Activated naive CD8-positive, alpha-beta T cell treated with anti-CD3 and anti-CD28 coated beads, Interleukin-2, amount 10 ng/mL, durations not matched to agents 7 days and 5 days (primary cell): ENCODE data around the gene ATP6V0E1. TPM values are rescaled to one million over a fixed set of nuclear protein-coding genes. Genes with fewer than 3 reads are reported as not detected.

Experiments used
- ATAC-seq: fragments of 150-1000 bp; cut with Tn5 transposase; one replicate; pipeline ENCODE4 v1.10.0; 2021; ENCODE audit warnings: low read depth, moderate library complexity
- POLR2A ChIA-PET: fragments of 350-600 bp; sonication (Branson Sonifier 250); formaldehyde crosslinking; loops from one replicate; lab custom pipeline; 2021; ENCODE audit warnings: antibody characterized with exemption; lab: Charles Lee
- DNase-seq: peaks from one replicate; pipeline ENCODE4 v3.0.0; 2021
- H3K27ac Mint-ChIP-seq: one replicate; pipeline ENCODE4 v1.8.0; 2022; ENCODE audit warnings: mild to moderate bottlenecking, mixed read lengths
- H3K27me3 Mint-ChIP-seq: one replicate; pipeline ENCODE4 v1.8.0; 2022; ENCODE audit warnings: mild to moderate bottlenecking, moderate library complexity, mixed read lengths
- H3K36me3 Mint-ChIP-seq: one replicate; pipeline ENCODE4 v1.8.0; 2021; ENCODE audit warnings: mild to moderate bottlenecking, mixed read lengths
- H3K4me1 Mint-ChIP-seq: one replicate; pipeline ENCODE4 v1.8.0; 2021; ENCODE audit warnings: mixed read lengths
- H3K4me3 Mint-ChIP-seq: one replicate; pipeline ENCODE4 v1.8.0; 2022; ENCODE audit warnings: mild to moderate bottlenecking, moderate library complexity, mixed read lengths
- H3K9me3 Mint-ChIP-seq: one replicate; pipeline ENCODE4 v1.8.0; 2021; ENCODE audit warnings: mixed read lengths
- total RNA-seq, 2 experiments: library from RNA; stranded (reverse); gene quantifications; one replicate each; pipeline ENCODE4 v1.2.3, GENCODE V29; 2021

Gene ATP6V0E1
- total RNA-seq, 2 experiments from 2014 or later = 131 to 142 TPM

DNA sequence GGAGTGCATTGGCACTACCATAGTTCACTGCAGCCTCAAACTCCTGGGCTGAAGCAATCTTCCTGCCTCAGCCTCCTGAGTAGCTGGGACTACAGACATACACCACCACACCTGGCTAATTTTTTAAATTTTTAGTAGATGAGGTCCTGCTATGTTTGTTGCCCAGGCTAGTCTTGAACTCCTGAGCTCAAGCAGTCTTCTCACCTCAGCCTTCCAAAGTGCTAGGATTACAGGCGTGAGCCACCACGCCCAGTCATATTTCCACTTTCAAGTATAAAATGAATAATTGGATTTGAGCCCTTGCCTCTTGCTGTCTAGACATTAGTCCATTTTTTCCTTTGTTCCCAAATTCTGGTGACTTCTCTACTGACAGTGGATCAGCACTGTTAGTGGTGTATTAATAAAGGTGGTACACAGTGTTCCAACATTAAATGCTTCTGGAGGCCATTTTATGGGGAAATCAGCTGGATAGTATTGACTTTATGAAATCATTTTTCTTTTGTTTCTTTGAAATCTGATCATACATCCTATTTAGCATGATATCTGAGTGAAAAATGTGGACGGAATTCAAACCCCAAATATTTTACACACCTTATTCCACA lies 15.9 kb downstream of the ATP6V0E1 start:
- Mint-ChIP-seq H3K4me3 (no peak overlapping the region), H3K4me1 (peaks cover 45% of the 10 kb centered on the region), H3K27ac (no peak overlapping the region), H3K36me3 (peaks cover 31% of the 10 kb centered on the region), H3K9me3 (no peaks in the 10 kb centered on the region), H3K27me3 (no peaks in the 10 kb centered on the region)
- POLR2A ChIA-PET = no interaction called here
- no peak for ATAC-seq
- no peak for DNase-seq

DNA sequence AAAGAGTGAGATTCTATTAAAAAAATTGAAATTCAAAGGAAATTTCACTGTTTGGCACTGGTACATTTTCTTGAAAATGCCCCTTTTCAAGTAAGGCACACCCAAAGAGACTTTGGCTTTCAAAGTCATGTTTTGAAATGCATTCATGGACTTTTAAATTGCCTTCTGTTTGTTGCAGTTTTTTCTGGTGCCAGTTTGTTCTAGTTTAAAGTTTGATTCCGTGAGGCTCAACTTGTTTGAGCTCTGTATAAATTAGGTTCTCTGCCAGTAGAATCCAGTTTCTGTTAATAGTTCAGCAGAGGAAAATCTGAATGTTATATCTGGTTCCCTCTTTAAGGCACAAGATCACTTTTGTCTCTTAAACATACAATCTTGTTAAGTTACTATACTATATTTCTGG lies 16.4 kb downstream of the ATP6V0E1 start:
- Mint-ChIP-seq H3K27ac (no peak overlapping the region), H3K36me3 (peaks cover 34% of the 10 kb centered on the region), H3K4me1 (peaks cover 46% of the 10 kb centered on the region), H3K9me3 (no peaks in the 10 kb centered on the region), H3K4me3 (no peak overlapping the region), H3K27me3 (no peaks in the 10 kb centered on the region)
- POLR2A ChIA-PET = no interaction called here
- DNase-seq (no peak), ATAC-seq (no peak)

DNA sequence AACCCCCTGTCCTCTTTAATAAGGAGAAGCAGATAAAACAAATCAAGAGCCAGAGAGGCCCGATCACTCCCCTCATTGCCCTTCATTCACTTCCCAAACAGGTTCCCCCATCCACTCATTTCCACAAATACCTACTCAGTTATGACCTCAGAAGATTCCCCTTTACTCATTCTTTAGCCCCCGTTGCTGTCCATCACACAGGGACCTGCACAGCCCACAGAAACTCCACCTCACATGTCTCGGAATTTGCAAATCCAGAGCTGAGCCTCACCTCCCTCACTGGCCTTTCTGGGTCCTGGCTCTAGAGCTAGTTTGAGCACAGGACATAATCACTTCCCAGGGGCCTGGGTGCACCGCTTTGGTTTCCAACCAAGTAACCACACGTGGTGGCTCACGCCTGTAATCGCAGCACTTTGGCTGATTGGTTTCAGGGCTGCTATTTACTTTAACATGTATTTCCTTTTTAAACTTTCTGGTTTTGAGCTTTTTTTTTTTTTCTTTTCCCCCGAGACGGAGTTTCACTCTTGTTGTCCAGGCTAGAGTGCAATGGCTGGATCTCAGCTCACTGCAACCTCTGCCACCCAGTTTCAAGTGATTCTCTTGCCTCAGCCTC lies 17.8 kb downstream of the ATP6V0E1 start:
- Mint-ChIP-seq H3K36me3 (peaks cover 28% of the 10 kb centered on the region), H3K4me3 (peak overlapping the region; percentile 53), H3K27me3 (no peaks in the 10 kb centered on the region), H3K4me1 (peaks cover 46% of the 10 kb centered on the region), H3K27ac (peak overlapping the region; percentile 49), H3K9me3 (no peaks in the 10 kb centered on the region)
- POLR2A ChIA-PET = interaction anchor here (1.0 to 1.1 kb wide), 2 partner anchors 17 to 56 kb away, joined by 3 read pairs; no protein-coding TSS in a partner anchor
- peak; percentile 78 for ATAC-seq
- peak; percentile 40 for DNase-seq

DNA sequence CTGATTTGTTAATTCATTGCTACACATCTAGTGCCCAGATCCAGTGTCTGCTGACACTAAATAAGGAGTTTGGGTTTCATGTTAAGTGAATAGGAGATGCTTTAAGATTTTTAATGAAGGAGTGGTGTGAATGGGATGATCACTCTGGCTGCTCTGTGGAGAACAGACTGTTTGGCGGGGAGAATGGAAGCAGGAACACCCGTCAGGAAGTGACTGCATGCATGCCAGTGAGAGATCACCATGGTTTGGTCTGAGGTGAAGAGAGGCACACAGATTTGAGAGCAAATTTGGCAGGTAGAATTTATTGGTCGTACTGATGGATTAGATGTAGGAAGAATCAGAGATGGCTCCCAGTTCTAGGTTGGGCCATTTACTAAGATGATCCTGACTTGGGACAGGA lies 19.8 kb downstream of the ATP6V0E1 start:
- POLR2A ChIA-PET = no interaction called here
- H3K4me3 Mint-ChIP-seq = no peak overlapping the region
- no peak for ATAC-seq
- peaks cover 50% of the 10 kb centered on the region for H3K4me1 Mint-ChIP-seq
- no peak for DNase-seq
- H3K27ac Mint-ChIP-seq = no peak overlapping the region
- H3K9me3 Mint-ChIP-seq = no peaks in the 10 kb centered on the region
- no peaks in the 10 kb centered on the region for H3K27me3 Mint-ChIP-seq
- peaks cover 24% of the 10 kb centered on the region for H3K36me3 Mint-ChIP-seq

DNA sequence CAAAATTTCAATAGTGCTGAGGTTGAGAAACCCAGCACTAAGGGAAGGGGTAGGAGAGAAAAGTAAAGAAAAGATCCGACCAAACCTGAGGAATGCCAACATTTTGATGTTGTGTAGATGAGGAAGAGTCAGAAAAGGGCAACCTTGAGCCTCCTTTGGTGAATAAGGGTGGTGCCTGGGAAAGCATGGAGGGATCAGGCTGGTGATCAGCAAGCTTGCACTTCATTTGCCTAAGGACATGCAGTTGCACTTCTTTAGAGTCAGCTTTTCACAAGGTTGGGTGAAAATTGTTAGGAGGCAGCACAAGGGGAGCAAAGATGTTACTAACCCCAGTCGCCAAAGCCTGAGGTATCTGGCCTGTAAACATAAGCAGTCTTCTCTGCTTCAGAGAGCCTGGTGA lies 20.4 kb downstream of the ATP6V0E1 start:
- POLR2A ChIA-PET = no interaction called here
- no peak overlapping the region for H3K27ac Mint-ChIP-seq

DNA sequence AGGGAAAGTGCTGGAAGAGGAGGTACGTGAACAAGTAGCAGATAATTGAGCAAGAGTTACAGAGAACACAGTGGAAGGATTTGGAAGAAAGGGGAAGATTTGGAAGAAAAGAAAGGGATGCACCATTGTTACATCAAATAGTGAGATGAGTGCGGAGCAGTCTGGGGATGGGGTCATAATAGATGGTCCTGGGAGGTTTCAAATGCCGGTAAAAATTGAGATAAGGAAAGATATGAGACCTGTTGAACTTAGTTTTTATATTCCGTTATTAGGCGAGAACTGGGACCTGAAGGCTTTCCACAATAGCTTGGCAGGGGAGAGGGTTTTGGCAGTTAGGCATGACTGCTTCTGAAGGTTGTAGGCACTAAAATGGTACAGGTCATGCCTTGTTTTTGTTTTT lies 20.9 kb downstream of the ATP6V0E1 start:
- Mint-ChIP-seq H3K4me1 (peaks cover 50% of the 10 kb centered on the region), H3K36me3 (peaks cover 24% of the 10 kb centered on the region), H3K27me3 (no peaks in the 10 kb centered on the region), H3K4me3 (no peak overlapping the region), H3K9me3 (no peaks in the 10 kb centered on the region), H3K27ac (no peak overlapping the region)
- POLR2A ChIA-PET = no interaction called here
- ATAC-seq = no peak
- no peak for DNase-seq

More for the DNA sequence above, 20.4 kb downstream of the ATP6V0E1 start:
- Mint-ChIP-seq H3K4me3 (no peak overlapping the region), H3K9me3 (no peaks in the 10 kb centered on the region), H3K36me3 (peaks cover 24% of the 10 kb centered on the region), H3K4me1 (peaks cover 50% of the 10 kb centered on the region), H3K27me3 (no peaks in the 10 kb centered on the region)
- DNase-seq (no peak), ATAC-seq (no peak)

DNA sequence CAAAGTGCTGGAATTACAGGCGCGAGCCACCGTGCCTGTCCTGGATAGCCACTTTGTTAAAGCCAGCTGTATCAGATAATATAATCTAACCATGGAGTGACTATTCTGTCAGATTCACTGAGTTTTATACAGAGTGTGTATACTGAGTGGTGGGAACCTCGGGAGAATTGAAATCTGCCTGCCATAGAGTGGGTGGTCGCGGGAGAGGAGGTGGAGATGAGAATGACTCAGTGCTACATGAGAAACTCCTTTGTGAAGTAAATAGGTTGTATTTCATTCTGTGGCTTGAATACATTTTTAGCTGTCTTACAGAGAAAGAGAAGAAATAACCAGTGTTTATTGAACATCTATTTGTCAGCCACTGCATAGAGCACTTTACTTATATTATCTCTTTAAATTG lies 26.4 kb downstream of the ATP6V0E1 start:
- no peaks in the 10 kb centered on the region for H3K9me3 Mint-ChIP-seq
- H3K36me3 Mint-ChIP-seq = peaks cover 8% of the 10 kb centered on the region
- POLR2A ChIA-PET = interaction anchor here (1.0 kb wide), 2 partner anchors 19 to 26 kb away, joined by 3 to 6 read pairs; partner anchors contain the start of gene ATP6V0E1
- H3K27me3 Mint-ChIP-seq = no peaks in the 10 kb centered on the region
- no peak overlapping the region for H3K27ac Mint-ChIP-seq
- H3K4me3 Mint-ChIP-seq = no peak overlapping the region
- DNase-seq (no peak), ATAC-seq (no peak)
- peaks cover 12% of the 10 kb centered on the region for H3K4me1 Mint-ChIP-seq

DNA sequence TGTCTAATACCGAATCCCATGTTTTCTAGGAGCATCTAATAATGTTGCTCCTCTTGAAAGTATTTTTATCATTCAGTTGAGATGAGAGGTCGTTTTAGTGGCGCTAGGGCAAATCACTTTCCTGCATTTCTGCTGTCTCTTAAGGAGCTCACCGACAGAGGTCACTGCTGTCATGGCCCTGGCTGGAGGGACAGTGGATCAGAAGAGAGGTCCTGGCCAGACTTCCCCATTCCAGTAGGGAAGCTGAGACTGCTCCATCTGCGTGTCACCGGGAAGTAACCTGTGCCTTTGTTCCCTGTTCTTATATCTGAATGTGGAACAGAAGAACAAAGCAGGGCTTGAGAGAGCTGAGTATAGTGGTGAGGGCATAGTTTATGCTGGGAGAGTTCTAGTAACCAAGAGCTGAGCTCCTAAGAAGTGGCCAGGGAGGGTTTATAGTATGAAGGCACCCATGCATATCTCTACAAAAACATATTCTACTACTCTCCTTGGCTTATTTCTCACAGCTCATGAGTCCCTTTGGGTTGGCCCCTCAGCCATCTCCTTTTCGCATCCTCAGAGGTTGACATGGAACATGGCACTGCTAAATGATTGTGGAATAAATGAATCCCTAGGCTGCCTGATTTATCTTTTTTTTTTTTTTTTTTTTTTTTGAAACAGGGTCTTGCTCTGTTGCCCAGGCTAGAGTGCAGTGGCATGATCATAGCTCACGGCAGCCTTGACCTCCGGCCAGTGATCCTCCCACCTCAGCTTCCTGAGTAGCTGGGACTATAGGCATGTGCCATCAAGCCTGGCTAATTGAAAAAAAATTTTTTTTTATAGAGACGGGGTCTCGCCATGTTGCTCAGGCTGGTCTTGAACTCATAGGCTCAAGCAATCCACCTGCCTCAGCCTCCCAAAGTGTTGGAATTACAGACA lies 27.2 kb downstream of the ATP6V0E1 start:
- ATAC-seq = no peak
- POLR2A ChIA-PET = interaction anchor here (0.7 to 1.0 kb wide), 2 partner anchors 27 to 151 kb away, joined by 3 to 6 read pairs; partner anchors contain the start of gene ATP6V0E1
- Mint-ChIP-seq H3K27ac (no peak overlapping the region), H3K4me3 (no peak overlapping the region), H3K27me3 (no peaks in the 10 kb centered on the region), H3K9me3 (no peaks in the 10 kb centered on the region), H3K4me1 (peaks cover 14% of the 10 kb centered on the region), H3K36me3 (peaks cover 7% of the 10 kb centered on the region)
- no peak for DNase-seq

DNA sequence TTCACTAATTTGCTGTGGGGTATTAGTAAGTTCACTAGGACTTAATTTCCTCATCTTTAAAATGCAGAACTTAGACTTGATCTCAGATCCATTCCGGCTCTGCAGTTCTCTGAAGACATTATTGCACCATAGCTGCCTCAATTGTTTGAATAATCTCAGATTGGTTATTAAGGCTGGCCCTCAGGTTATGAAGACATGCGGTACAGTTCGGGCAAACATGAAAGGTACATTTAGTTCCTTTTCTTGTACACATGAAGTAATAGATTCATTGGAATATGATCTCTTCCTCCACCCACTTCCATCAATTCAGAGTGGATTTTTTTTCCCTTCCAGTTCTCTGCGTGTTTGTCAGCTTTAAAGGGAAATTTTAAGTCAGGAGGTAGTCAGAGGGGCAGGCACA lies 28.0 kb downstream of the ATP6V0E1 start:
- Mint-ChIP-seq H3K27ac (no peak overlapping the region), H3K9me3 (no peaks in the 10 kb centered on the region), H3K36me3 (peaks cover 7% of the 10 kb centered on the region), H3K4me1 (peaks cover 21% of the 10 kb centered on the region), H3K4me3 (no peak overlapping the region), H3K27me3 (no peaks in the 10 kb centered on the region)
- DNase-seq = no peak
- no peak for ATAC-seq
- POLR2A ChIA-PET = interaction anchor here (0.7 kb wide), 1 partner anchor 152 kb away, joined by 6 read pairs; no protein-coding TSS in a partner anchor

DNA sequence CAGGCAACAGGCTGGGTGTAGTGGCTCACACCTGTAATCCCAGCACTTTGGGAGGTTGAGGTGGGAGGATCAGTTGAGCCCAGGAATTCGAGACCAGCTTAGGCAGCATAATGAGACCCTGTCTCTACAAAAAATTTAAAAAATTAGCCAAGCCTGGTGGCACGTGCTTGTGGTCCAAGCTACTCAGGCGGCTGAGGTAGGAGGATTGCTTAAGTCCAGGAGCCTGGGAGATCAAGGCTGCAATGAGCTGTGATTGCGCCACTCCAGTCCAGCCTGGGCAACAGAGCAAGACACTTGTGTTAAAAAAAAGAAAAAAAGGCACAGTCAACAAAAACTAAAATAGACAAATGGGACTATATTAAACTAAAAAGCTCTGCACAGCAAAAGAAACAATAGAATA lies 29.3 kb downstream of the ATP6V0E1 start:
- ATAC-seq (no peak), DNase-seq (no peak)
- peaks cover 7% of the 10 kb centered on the region for H3K36me3 Mint-ChIP-seq
- POLR2A ChIA-PET = no interaction called here
- no peaks in the 10 kb centered on the region for H3K27me3 Mint-ChIP-seq
- H3K27ac Mint-ChIP-seq = no peak overlapping the region
- peaks cover 19% of the 10 kb centered on the region for H3K4me1 Mint-ChIP-seq
- H3K4me3 Mint-ChIP-seq = no peak overlapping the region
- H3K9me3 Mint-ChIP-seq = no peaks in the 10 kb centered on the region

DNA sequence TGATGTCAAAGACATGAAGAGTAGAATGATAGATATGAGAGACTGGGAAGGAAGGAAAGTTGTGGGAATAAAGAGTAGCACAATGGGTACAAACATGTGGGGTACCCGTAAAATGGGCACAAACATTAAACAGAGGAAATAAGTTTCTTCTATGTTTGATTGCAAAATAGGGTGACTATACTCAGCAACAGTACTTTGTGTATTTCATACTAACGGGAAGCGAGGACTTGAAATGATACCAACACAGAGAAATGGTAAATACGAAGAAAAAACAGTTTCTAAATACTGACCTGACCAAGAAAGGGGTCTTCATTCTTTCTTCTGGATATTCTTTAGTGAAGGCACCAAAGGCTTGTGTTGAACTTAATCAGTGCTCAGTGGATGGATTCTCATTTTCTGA lies 31.1 kb downstream of the ATP6V0E1 start:
- POLR2A ChIA-PET = no interaction called here
- DNase-seq (no peak), ATAC-seq (no peak)
- no peaks in the 10 kb centered on the region for H3K9me3 Mint-ChIP-seq
- peaks cover 18% of the 10 kb centered on the region for H3K4me1 Mint-ChIP-seq
- H3K27me3 Mint-ChIP-seq = no peaks in the 10 kb centered on the region
- H3K36me3 Mint-ChIP-seq = peaks cover 5% of the 10 kb centered on the region
- H3K27ac Mint-ChIP-seq = no peak overlapping the region
- H3K4me3 Mint-ChIP-seq = no peak overlapping the region

DNA sequence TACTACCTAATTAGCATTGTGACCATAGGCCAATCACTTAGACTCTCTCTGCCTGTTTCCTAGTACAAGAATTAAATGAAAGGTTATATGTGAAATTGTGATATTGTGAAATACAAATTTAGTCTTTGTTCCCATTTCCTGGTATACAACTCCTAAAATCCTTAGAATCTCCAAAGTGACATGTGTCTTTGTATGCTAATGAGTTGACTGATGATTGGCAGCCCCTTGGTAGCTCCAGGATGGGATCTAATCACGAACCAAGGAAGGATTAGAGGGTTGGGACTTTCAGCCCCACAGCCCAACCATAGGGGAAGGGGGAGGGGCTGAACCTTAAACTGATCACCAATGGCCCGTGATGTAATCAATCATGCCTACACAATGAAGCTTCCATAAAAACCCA lies 31.6 kb downstream of the ATP6V0E1 start:
- Mint-ChIP-seq H3K9me3 (no peaks in the 10 kb centered on the region), H3K27ac (no peak overlapping the region), H3K36me3 (peaks cover 7% of the 10 kb centered on the region), H3K27me3 (no peaks in the 10 kb centered on the region), H3K4me3 (no peak overlapping the region), H3K4me1 (peaks cover 18% of the 10 kb centered on the region)
- POLR2A ChIA-PET = no interaction called here
- ATAC-seq = no peak
- DNase-seq = no peak
